GM19035 (cell line): ENCODE data around the gene TAF9B.
"Not testable (repeated sequence)": the region's sequence is repeated elsewhere in the genome, so short reads cannot be mapped to it uniquely, and the experiment has no call there.

ENCODE experiments used
- ATAC-seq: cut with Tn5 transposase; IDR thresholded peaks from one replicate; pipeline ENCODE4 v1.9.1; 2021; ENCODE audit not compliant: unreplicated experiment

TAF9B gene

GRCh38 chrX:78116766-78117165 is 22.7 kb downstream of the TAF9B start:
- ATAC-seq = no peak

- no peak for ATAC-seq
Measured at GRCh38 chrX:78116365-78116764, 23.1 kb downstream of the TAF9B start.

- ATAC-seq = no peak
Measured at GRCh38 chrX:78111140-78111931, 28.1 kb downstream of the TAF9B start.

GRCh38 chrX:78109458-78109857 is 30.0 kb downstream of the TAF9B start:
- no peak for ATAC-seq

GRCh38 chrX:78106651-78106986 is 32.8 kb downstream of the TAF9B start:
- ATAC-seq = no peak

GRCh38 chrX:78105944-78106650 is 33.4 kb downstream of the TAF9B start:
- no peak for ATAC-seq

- peak; percentile 27 for ATAC-seq
Measured at GRCh38 chrX:78104447-78105176, 34.8 kb downstream of the TAF9B start.

GRCh38 chrX:78103623-78104446 is 35.6 kb downstream of the TAF9B start, which contains the start of gene PGK1:
PGK1 (plus strand) TSS chrX:78104248; CDS start chrX:78104341, 93 bp downstream.
- ATAC-seq = peak; percentile 95

- ATAC-seq = no peak
Measured at GRCh38 chrX:78103001-78103622, 36.3 kb downstream of the TAF9B start.

- no peak for ATAC-seq
Measured at GRCh38 chrX:78102091-78102490, 37.4 kb downstream of the TAF9B start.

GRCh38 chrX:78098108-78098507 is 41.3 kb downstream of the TAF9B start:
- ATAC-seq = no peak

- peak; percentile 76 for ATAC-seq
Measured at GRCh38 chrX:78092296-78092695, 47.2 kb downstream of the TAF9B start.

GRCh38 chrX:78081413-78081812 is 58.0 kb downstream of the TAF9B start:
- not testable (repeated sequence) for ATAC-seq
